GM13977 (cell line): ENCODE measurements around the gene GPRIN2.
"Not testable (repeated sequence)": the region's sequence is repeated elsewhere in the genome, so short reads cannot be mapped to it uniquely, and the experiment has no call there.

ENCODE experiments used
- DNase-seq: peaks from one replicate; pipeline ENCODE4 v3.0.0; 2012; ENCODE audit warnings: low spot score
- CTCF ChIP-seq: IDR thresholded peaks from 2 replicates; pipeline ENCODE4 v1.5.1; 2012; ENCODE audit warnings: mild to moderate bottlenecking, control low read depth; ENCODE audit not compliant: insufficient read depth; ENCODE audit errors: extremely low read depth, missing control alignments
- in situ Hi-C: fragments of 300-500 bp; cut with MboI; formaldehyde crosslinking; loops from one replicate; pipeline ENCODE4 v1.12.0; 2022; ENCODE audit warnings: low sequenced_read_pairs, low pct_unique_long_range_greater_than_20kb, mixed read lengths, inconsistent platforms; ENCODE audit not compliant: unreplicated experiment

The GPRIN2 gene

GRCh38 chr10:46556515-46557318 lies at the start of gene GPRIN2:
Gene GPRIN2, minus strand, starts transcription at chr10:46556658. Its CDS starts 5,922 bp downstream, at chr10:46550736.
- in situ Hi-C loops, result no loop called here
- no peak for DNase-seq
- no peak for TF ChIP-seq CTCF

- in situ Hi-C loops, DNase-seq: not testable (repeated sequence)
Observed at GRCh38 chr10:46600516-46600915, 44.1 kb upstream of the GPRIN2 start.

GRCh38 chr10:46597616-46598246 lies 41.3 kb upstream of the GPRIN2 start:
- DNase-seq, in situ Hi-C loops: not testable (repeated sequence)

DNA sequence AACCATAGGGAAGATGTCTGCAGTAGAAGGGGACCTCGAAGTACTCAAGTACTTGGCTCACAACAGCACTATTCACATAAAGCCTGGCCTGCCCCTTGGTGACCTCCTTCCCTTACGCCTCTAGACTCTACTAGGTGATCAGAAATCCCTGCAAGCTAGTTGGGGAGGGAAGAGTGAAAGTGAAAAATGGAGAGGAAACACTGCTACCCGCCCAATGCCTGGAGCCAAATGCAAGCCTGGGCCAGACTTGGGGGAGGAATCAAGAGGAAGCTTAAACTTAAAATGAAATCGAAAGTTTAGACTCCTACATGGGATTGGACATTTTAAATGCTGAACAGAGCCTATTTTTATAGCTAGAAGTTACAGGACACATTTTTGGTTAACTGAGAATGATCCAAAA lies 40.1 kb upstream of the GPRIN2 start:
- DNase-seq, in situ Hi-C loops: not testable (repeated sequence)

- DNase-seq, in situ Hi-C loops: not testable (repeated sequence)
Observed at GRCh38 chr10:46594453-46595063, 38.1 kb upstream of the GPRIN2 start.

DNA sequence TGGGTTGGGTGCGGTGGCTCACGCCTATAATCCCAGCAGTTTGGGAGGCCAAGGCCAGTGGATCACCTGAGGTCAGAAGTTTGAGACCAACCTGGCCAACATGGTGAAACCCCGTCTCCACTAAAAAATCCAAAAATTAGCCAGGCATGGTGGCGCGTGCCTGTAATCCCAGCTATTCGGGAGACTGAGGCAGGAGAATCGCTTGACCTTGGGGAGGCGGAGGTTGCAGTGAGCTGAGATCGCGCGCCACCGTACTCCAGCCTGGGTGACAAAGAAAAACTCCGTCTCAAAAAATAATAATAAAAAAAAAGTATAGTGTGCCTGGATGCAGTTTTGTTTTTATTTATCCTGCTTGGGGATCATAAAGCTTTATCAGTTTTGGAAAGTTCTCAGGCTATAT lies 36.8 kb upstream of the GPRIN2 start:
- DNase-seq, in situ Hi-C loops: not testable (repeated sequence)

GRCh38 chr10:46591053-46591452 lies 34.6 kb upstream of the GPRIN2 start:
- DNase-seq, in situ Hi-C loops: not testable (repeated sequence)

- DNase-seq, in situ Hi-C loops: not testable (repeated sequence)
Observed at GRCh38 chr10:46589589-46589988, 33.1 kb upstream of the GPRIN2 start.

GRCh38 chr10:46588221-46588620 lies 31.8 kb upstream of the GPRIN2 start:
- in situ Hi-C loops, DNase-seq: not testable (repeated sequence)

- in situ Hi-C loops, DNase-seq: not testable (repeated sequence)
Observed at GRCh38 chr10:46587546-46587945, 31.1 kb upstream of the GPRIN2 start.

- in situ Hi-C loops, result not testable (repeated sequence)
Observed at GRCh38 chr10:46585246-46585645, 28.8 kb upstream of the GPRIN2 start.

DNA sequence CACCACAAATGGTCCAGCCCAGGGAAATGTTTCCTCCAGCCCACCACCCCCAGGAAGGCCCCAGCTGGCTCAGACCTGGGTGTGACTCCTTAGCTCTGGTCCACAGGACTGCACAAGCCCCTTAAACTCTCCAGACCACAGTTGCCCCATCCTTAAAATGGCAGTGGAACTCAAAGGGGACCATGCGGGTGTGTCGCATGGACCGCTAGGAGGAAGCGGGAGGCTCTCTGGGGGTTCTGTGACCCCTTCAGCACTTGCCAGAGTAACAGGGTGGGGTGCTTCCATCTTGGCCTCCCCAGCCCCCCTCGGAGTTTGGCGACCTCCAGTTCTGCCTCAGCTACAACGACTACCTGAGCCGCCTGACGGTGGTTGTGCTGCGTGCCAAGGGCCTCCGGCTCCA lies 27.7 kb upstream of the GPRIN2 start:
- in situ Hi-C loops, DNase-seq: not testable (repeated sequence)

More at GRCh38 chr10:46585246-46585645, 28.8 kb upstream of the GPRIN2 start:
- not testable (repeated sequence) for DNase-seq

- in situ Hi-C loops, DNase-seq: not testable (repeated sequence)
Observed at GRCh38 chr10:46582568-46582967, 26.1 kb upstream of the GPRIN2 start.

GRCh38 chr10:46581997-46582396 lies 25.5 kb upstream of the GPRIN2 start:
- DNase-seq, in situ Hi-C loops: not testable (repeated sequence)

DNA sequence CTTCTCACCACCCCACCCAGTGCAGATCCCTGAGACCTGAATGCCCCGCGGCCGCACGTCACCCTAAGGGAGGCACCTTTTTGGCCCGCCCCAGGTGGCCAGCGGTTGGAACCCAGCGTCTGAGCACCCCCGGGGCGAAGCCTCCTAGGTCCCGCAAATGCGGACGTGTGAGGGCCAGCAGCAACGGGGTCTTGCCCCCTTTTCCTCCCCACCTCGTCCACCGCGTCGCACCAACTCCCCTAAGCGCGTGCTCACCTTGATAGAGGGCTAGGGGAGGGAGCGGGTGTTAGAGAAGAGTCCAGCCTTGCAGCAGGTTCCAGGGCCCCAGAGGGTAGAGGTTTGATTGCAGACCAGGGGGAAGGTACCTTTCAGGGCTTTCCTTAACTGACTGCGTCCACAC lies 22.9 kb upstream of the GPRIN2 start:
- DNase-seq, in situ Hi-C loops: not testable (repeated sequence)

DNA sequence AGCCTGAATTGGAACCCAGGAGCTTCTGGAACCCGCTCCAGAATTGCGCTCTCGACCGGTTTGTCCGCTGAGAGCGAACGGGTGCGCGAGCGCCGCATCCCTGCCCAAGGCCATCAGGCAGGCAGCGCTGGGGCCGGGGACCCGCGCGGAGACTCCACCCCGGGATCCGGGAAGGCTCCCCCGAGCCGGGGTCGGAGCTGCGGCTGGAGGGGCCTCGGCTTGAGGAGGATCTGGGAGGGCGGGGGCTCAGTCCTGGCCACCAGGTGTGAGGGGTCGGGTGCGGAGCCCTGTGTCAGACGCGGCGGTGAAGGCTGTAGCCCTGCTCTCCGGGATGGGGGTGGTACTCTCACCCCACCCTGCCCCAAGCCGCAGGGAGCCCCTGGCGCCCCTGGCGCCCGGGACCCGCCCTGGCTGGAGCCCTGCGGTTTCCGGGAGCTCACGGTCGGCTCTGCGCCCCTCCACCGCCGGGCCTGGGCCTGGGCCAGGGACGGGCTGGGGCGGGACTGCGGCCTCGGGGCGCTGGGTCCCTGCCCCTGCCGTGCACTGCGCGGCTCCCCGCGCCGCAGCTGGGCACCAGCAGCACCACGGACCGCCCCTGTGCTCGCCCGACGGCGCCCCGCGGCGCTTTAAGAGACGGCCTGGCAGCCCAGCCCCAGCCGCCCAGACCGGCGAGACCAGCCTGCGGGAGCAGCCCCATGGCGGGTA lies 22.2 kb upstream of the GPRIN2 start, which contains the start of gene SYT15:
TSS of gene SYT15 (plus strand) at position 655 of the 705 bp plus-strand sequence. CDS start at position 696, 41 bp downstream.
- in situ Hi-C loops, DNase-seq: not testable (repeated sequence)
